Measurements from ENCODE around the gene GALNT2.

GALNT2 gene

GRCh38 chr1:230026139-230026538, 40.9 kb upstream of the GALNT2 start:
- Histone ChIP-seq H3K79me1 (ENCODE audit: low read length) (no peaks in the 10 kb centered on the region), H3K79me2 (ENCODE audit: control insufficient read depth, insufficient read depth, low read length, poor library complexity) (no peaks in the 10 kb centered on the region)

GRCh38 chr1:230026572-230026971, 40.5 kb upstream of the GALNT2 start:
- Histone ChIP-seq H3K9ac (ENCODE audit: low read length) (no peak overlapping the region), H3K14ac (ENCODE audit: low read length) (no peak overlapping the region), H3K36me3 (ENCODE audit: control insufficient read depth in 1 of 2, insufficient read depth in 2 of 2, low read length in 2 of 2) (no peaks in the 10 kb centered on the region), H3K79me2 (ENCODE audit: control insufficient read depth, insufficient read depth, low read length, poor library complexity) (no peaks in the 10 kb centered on the region), H3K27me3 (ENCODE audit: insufficient read depth, low read length) (no peaks in the 10 kb centered on the region), H4K91ac (ENCODE audit: low read depth, low read length) (no peak overlapping the region), H3K9me3 (ENCODE audit: insufficient read depth, low read depth, low read length) (no peaks in the 10 kb centered on the region), H3K18ac (ENCODE audit: low read length) (no peak overlapping the region), H2AK5ac (ENCODE audit: low read length) (no peak overlapping the region), H2BK120ac (ENCODE audit: insufficient read depth, low read length, poor library complexity) (no peak overlapping the region), H3K4ac (ENCODE audit: low read depth, low read length) (no peak overlapping the region), H3K4me2 (ENCODE audit: low read length) (no peak overlapping the region), H3K27ac (ENCODE audit: low read depth, low read length) (no peak overlapping the region), H3K79me1 (ENCODE audit: low read length) (no peaks in the 10 kb centered on the region), H2AFZ (ENCODE audit: insufficient read depth, low read length, poor library complexity) (no peak overlapping the region), H2BK5ac (ENCODE audit: low read depth, low read length, poor library complexity) (no peak overlapping the region), H3K4me3 (ENCODE audit: low read depth, low read length) (no peak overlapping the region), H4K12ac (ENCODE audit: low read depth, low read length) (no peak overlapping the region), H3K23ac (ENCODE audit: low read length) (no peak overlapping the region), H2BK12ac (ENCODE audit: low read length) (no peak overlapping the region), H3K4me1 (ENCODE audit: control insufficient read depth in 1 of 2, insufficient read depth in 2 of 2, low read length in 2 of 2) (peaks cover 0 to 2% of the 10 kb centered on the region in 2 experiments), H4K8ac (ENCODE audit: low read depth, low read length) (no peak overlapping the region)
- WGBS (ENCODE audit: extremely low coverage, insufficient coverage, insufficient read length), result no CpG with 5 or more reads among the region's 5 CpGs
- DNase-seq, result no peak

More at GRCh38 chr1:230026139-230026538, 40.9 kb upstream of the GALNT2 start:
- Histone ChIP-seq H3K18ac (ENCODE audit: low read length) (no peak overlapping the region), H3K4ac (ENCODE audit: low read depth, low read length) (no peak overlapping the region), H3K23ac (ENCODE audit: low read length) (no peak overlapping the region), H3K36me3 (ENCODE audit: control insufficient read depth in 1 of 2, insufficient read depth in 2 of 2, low read length in 2 of 2) (no peaks in the 10 kb centered on the region), H3K14ac (ENCODE audit: low read length) (no peak overlapping the region), H3K27me3 (ENCODE audit: insufficient read depth, low read length) (no peaks in the 10 kb centered on the region), H2BK12ac (ENCODE audit: low read length) (no peak overlapping the region), H2AFZ (ENCODE audit: insufficient read depth, low read length, poor library complexity) (no peak overlapping the region), H3K27ac (ENCODE audit: low read depth, low read length) (no peak overlapping the region), H3K4me1 (ENCODE audit: control insufficient read depth in 1 of 2, insufficient read depth in 2 of 2, low read length in 2 of 2) (peaks cover 0 to 2% of the 10 kb centered on the region in 2 experiments), H4K91ac (ENCODE audit: low read depth, low read length) (no peak overlapping the region), H2AK5ac (ENCODE audit: low read length) (no peak overlapping the region), H4K8ac (ENCODE audit: low read depth, low read length) (no peak overlapping the region), H3K9ac (ENCODE audit: low read length) (no peak overlapping the region), H4K12ac (ENCODE audit: low read depth, low read length) (no peak overlapping the region), H2BK5ac (ENCODE audit: low read depth, low read length, poor library complexity) (no peak overlapping the region), H3K4me2 (ENCODE audit: low read length) (no peak overlapping the region), H2BK120ac (ENCODE audit: insufficient read depth, low read length, poor library complexity) (no peak overlapping the region), H3K4me3 (ENCODE audit: low read depth, low read length) (no peak overlapping the region), H3K9me3 (ENCODE audit: insufficient read depth, low read depth, low read length) (no peaks in the 10 kb centered on the region)
- no peak for DNase-seq
- WGBS (ENCODE audit: extremely low coverage, insufficient coverage, insufficient read length), result no CpG with 5 or more reads among the region's 1 CpG

DNA sequence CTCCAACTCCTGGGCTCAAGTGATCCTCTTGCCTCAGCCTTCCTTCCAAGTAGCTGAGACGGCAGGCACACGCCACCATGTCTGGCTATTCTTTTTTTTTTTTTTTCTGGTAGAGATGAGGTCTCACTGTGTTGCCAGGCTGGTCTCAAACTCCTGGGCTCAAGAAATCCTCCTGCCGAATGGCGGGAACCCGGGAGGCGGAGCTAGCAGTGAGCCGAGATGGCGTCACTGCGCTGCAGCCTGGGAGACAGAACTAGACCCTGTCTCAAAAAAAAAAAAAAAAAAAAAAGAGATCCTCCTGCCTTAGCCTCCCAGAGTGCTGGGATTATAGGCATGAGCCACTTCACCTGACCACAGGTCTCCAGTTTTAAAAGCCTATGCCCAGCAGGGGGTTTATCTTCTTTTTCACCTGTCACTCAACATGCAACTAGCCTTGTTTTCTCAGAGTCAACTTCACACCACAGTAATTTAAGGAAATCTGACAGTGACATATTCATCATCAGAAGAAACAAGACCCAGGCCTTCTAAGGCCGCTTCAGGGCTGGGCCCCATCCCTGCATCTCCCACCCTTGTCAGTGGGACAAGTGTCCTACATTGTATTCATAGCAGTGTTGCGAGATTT, 38.3 kb upstream of the GALNT2 start:
- Histone ChIP-seq H3K4me1 (ENCODE audit: control insufficient read depth in 1 of 2, insufficient read depth in 2 of 2, low read length in 2 of 2) (no peaks in the 10 kb centered on the region), H3K9me3 (ENCODE audit: insufficient read depth, low read depth, low read length) (no peaks in the 10 kb centered on the region), H3K18ac (ENCODE audit: low read length) (no peak overlapping the region), H3K9ac (ENCODE audit: low read length) (no peak overlapping the region), H3K79me2 (ENCODE audit: control insufficient read depth, insufficient read depth, low read length, poor library complexity) (no peaks in the 10 kb centered on the region), H2BK12ac (ENCODE audit: low read length) (no peak overlapping the region), H4K8ac (ENCODE audit: low read depth, low read length) (no peak overlapping the region), H3K27ac (ENCODE audit: low read depth, low read length) (no peak overlapping the region), H2BK120ac (ENCODE audit: insufficient read depth, low read length, poor library complexity) (no peak overlapping the region), H3K36me3 (ENCODE audit: control insufficient read depth in 1 of 2, insufficient read depth in 2 of 2, low read length in 2 of 2) (no peaks in the 10 kb centered on the region), H3K4me3 (ENCODE audit: low read depth, low read length) (no peak overlapping the region), H2AFZ (ENCODE audit: insufficient read depth, low read length, poor library complexity) (no peak overlapping the region), H3K23ac (ENCODE audit: low read length) (no peak overlapping the region), H2BK5ac (ENCODE audit: low read depth, low read length, poor library complexity) (no peak overlapping the region), H2AK5ac (ENCODE audit: low read length) (no peak overlapping the region), H3K79me1 (ENCODE audit: low read length) (no peaks in the 10 kb centered on the region), H3K14ac (ENCODE audit: low read length) (no peak overlapping the region), H3K4me2 (ENCODE audit: low read length) (no peak overlapping the region), H3K27me3 (ENCODE audit: insufficient read depth, low read length) (no peaks in the 10 kb centered on the region), H4K91ac (ENCODE audit: low read depth, low read length) (no peak overlapping the region), H3K4ac (ENCODE audit: low read depth, low read length) (no peak overlapping the region), H4K12ac (ENCODE audit: low read depth, low read length) (no peak overlapping the region)
- DNase-seq, result no peak
- WGBS (ENCODE audit: extremely low coverage, insufficient coverage, insufficient read length), result no CpG with 5 or more reads among the region's 11 CpGs

DNA sequence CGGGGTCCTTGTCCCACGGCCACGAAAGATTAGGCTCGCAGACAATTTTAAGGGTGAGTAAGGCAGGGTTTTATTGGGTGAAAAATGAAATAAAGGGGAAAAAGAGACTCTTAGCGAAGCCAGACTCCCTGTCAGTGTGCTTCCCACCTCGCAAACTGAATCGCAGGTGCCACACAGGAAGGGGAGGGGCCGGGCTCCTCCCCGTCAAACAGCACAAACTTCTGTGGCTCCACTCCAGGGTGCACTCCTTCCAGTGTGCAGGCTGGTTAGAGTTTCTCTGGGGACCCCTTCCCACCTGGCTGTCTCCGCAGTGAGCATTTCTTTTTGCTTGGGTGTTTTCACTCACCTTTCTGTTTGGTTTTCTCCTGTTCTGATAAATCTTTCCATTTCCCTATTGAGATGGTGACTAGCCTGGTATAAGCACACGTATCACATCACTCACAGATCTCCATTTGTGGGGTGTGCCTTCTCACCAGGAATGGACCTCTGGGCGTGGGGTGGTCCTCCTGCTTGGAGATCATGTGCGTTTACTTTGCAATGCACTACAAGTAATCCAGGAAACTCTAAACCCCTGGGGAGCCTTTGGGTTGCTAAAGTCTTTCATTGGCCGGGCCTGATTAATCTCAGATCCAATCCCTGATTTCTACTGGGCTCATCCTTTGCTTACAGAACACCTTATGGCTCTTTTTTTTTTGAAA, 37.6 kb upstream of the GALNT2 start:
- Histone ChIP-seq H3K27me3 (ENCODE audit: insufficient read depth, low read length) (no peaks in the 10 kb centered on the region), H3K4me2 (ENCODE audit: low read length) (no peak overlapping the region), H3K79me2 (ENCODE audit: control insufficient read depth, insufficient read depth, low read length, poor library complexity) (no peaks in the 10 kb centered on the region), H2AK5ac (ENCODE audit: low read length) (no peak overlapping the region), H4K12ac (ENCODE audit: low read depth, low read length) (no peak overlapping the region), H4K8ac (ENCODE audit: low read depth, low read length) (no peak overlapping the region), H3K36me3 (ENCODE audit: control insufficient read depth in 1 of 2, insufficient read depth in 2 of 2, low read length in 2 of 2) (no peaks in the 10 kb centered on the region), H3K9ac (ENCODE audit: low read length) (no peak overlapping the region), H2AFZ (ENCODE audit: insufficient read depth, low read length, poor library complexity) (no peak overlapping the region), H4K91ac (ENCODE audit: low read depth, low read length) (no peak overlapping the region), H2BK12ac (ENCODE audit: low read length) (no peak overlapping the region), H3K18ac (ENCODE audit: low read length) (no peak overlapping the region), H3K9me3 (ENCODE audit: insufficient read depth, low read depth, low read length) (no peaks in the 10 kb centered on the region), H3K27ac (ENCODE audit: low read depth, low read length) (no peak overlapping the region), H3K4me1 (ENCODE audit: control insufficient read depth in 1 of 2, insufficient read depth in 2 of 2, low read length in 2 of 2) (no peaks in the 10 kb centered on the region), H3K4ac (ENCODE audit: low read depth, low read length) (no peak overlapping the region), H2BK5ac (ENCODE audit: low read depth, low read length, poor library complexity) (no peak overlapping the region), H2BK120ac (ENCODE audit: insufficient read depth, low read length, poor library complexity) (no peak overlapping the region), H3K23ac (ENCODE audit: low read length) (no peak overlapping the region), H3K4me3 (ENCODE audit: low read depth, low read length) (no peak overlapping the region), H3K14ac (ENCODE audit: low read length) (no peak overlapping the region), H3K79me1 (ENCODE audit: low read length) (no peaks in the 10 kb centered on the region)
- no CpG with 5 or more reads among the region's 14 CpGs for WGBS (ENCODE audit: extremely low coverage, insufficient coverage, insufficient read length)
- DNase-seq, result no peak

All from trophoblast cell (in vitro differentiated cells and primary cell).